ENCODE results near the gene CFAP45.

GRCh38 chr1:159856576-159856975 is 43.4 kb downstream of the CFAP45 start:
- TF ChIP-seq POLR2A (IDR thresholded peaks at IDR 0.05; ENCODE audit: low read depth, low read length) (no peak), POLR2AphosphoS5 (IDR thresholded peaks at IDR 0.05; ENCODE audit: low read depth, low read length) (no peak)

All from GM12892 (cell line).